IPS-18c (cell line): ENCODE results near the gene OR52E2.
"Not testable (repeated sequence)": the region's sequence is repeated elsewhere in the genome, so short reads cannot be mapped to it uniquely, and the experiment has no call there.

Experiments
- H3K4me3 ChIP-seq: 2 replicates; pipeline ENCODE4 v1.7.0; 2013; ENCODE audit warnings: low read depth, mild to moderate bottlenecking, low read length, moderate library complexity; ENCODE audit not compliant: insufficient read depth
- H3K9me3 ChIP-seq: one replicate; pipeline ENCODE4 v1.6.1; 2013; ENCODE audit warnings: mild to moderate bottlenecking, low read length, moderate library complexity; ENCODE audit not compliant: control insufficient read depth, insufficient read depth

Gene OR52E2

DNA sequence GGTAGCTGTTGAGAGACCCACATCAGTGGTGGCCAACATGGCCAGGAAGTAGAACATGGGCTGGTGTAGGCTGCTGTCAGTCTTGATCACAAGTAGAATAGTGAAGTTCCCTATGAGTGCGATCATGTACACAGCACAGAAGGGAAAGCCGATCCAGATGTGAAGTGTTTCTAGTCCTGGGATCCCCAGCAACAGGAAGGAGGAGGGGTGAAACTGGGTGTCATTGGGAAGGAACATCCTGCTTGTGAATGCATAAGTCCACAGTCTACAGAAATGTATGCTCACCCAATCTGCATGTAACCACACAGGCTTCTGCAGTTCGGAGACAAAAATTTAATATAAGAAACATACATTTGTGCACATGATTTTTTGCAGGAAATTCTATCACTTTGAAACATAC, at the start of gene OR52E2:
TSS of gene OR52E2 (minus strand) at position 237 of the 400 bp plus-strand sequence. CDS start at position 237, 0 bp downstream.
- Histone ChIP-seq H3K4me3 (no peak within 1 kb of the TSS), H3K9me3 (no peaks in the 10 kb centered on the region)

DNA sequence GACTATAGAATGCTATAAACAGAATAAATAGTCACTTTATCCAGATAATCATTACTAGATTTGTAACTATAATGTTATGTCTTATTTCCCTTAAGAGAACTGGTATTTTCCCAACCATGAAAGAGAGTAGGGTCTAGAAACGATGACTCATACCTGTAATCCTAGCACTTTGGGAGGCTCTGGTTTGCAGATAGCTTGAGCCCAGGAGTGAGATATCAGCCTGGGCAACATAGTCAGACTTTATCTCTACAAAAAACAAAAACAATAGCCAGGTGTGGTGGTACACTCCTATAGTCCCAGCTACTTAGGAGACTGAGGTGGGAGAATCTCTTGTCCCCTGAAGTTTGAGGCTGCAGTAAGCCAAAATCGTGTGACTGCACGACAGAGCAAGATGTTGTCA, 47.9 kb upstream of the OR52E2 start:
- no peak overlapping the region for H3K4me3 ChIP-seq
- no peaks in the 10 kb centered on the region for H3K9me3 ChIP-seq

DNA sequence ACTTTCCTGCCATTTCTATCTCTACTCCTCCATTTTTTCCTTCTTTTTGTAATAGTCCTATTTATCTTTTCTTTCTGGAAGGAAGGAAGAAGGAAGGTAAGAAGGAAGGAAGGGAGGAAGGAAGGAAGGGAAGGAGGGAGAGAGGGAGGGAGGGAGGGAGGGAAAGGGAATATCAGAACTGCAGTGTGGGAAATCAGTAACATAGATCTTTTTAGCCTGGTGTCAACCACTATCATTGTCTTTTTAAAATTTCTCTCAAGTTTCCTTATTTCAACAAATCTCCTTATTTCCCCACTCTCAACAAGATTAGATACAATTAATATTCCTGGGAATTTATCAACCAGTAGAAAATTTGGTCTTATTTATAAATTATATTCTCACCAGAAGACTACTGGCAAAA, 43.6 kb upstream of the OR52E2 start:
- Histone ChIP-seq H3K4me3 (no peak overlapping the region), H3K9me3 (no peaks in the 10 kb centered on the region)

DNA sequence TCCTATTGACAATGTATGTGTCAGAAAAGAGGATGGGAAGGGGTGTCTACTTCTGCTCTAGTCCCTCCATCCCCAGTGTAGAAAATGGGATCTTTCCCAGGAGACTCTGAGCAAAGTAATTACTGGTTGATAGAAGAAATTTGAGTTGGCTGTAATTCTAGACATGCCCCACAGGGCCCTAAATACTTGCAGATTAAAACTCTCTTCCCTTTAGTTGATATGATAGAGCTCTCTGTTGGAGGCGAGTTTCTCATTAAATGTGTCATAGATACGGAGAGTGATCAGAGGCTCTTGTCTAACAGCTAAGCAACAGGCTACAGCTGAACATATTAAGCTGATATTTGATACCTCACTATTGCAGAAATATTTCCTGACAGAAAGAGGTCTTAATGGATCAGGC, 42.8 kb upstream of the OR52E2 start:
- Histone ChIP-seq H3K4me3 (no peak overlapping the region), H3K9me3 (no peaks in the 10 kb centered on the region)

DNA sequence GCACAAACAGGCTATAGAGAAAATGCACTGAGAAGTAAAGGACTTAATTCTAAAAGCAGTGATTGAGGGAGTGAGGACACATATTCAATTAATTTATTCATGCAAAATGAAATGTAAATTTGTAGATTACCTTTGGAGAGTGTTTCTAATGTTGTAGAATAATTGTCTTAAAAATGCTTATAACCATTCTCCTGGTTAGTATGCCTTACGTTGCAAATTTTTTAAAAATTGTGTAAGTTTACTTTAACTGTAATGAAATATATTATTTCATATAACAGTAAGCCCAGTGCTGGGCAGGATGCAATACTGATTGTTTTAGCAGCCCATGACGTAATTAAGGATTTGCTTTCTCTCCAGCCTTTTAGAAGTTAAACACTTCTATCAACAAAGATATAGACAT, 36.6 kb upstream of the OR52E2 start:
- H3K9me3 ChIP-seq: no peaks in the 10 kb centered on the region

DNA sequence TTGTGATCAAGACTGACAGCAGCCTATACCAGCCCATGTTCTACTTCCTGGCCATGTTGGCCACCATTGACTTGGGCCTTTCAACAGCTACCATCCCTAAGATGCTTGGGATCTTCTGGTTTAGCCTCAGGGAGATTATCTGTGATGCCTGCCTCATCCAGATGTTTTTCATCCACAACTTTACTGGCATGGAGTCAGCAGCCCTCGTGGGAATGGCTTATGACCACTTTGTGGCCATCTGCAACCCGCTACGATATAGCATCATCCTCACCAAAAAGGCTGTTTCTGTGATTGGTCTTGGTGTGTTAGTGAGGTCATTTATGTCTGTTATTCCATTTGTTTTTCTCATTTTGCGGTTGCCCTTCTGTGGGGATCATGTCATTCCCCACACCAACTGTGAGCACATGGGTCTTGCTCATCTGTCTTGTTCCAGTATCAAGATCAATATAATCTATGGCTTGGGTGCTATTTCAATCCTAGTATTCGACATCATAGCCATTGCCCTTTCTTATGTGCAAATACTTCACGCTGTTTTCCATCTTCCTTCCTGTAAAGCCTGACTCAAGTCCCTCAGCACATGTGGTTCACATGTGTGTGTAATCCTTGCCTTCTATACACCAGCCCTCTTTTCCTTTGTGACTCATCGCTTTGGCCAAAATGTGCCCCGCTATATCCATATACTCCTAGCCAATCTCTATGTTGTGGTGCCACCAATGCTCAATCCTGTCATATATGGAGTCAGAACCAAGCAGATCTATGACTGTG, 33.6 kb upstream of the OR52E2 start:
- H3K4me3 ChIP-seq: no peak overlapping the region

More for the DNA sequence above, 36.6 kb upstream of the OR52E2 start:
- no peak overlapping the region for H3K4me3 ChIP-seq

DNA sequence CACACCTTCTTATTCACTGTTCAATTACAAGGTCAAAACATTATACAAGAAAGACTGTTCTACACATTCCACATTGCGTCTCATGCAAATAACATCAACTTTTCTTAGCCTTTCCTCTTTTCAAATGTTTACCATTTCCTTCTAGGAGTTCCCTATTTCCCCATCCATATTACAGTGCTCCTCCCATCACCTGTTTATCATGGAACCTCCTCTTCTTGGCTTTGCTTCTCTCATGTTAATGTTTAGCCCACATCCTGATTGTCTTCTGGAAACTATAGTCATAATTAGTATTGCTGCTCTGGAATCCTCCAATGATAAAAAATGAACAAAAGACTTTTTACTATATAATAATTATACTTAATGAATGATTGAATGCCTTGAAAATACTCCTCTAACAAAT, 31.2 kb upstream of the OR52E2 start:
- Histone ChIP-seq H3K9me3 (no peaks in the 10 kb centered on the region), H3K4me3 (no peak overlapping the region)

More for the DNA sequence above, 33.6 kb upstream of the OR52E2 start:
- H3K9me3 ChIP-seq: no peaks in the 10 kb centered on the region

DNA sequence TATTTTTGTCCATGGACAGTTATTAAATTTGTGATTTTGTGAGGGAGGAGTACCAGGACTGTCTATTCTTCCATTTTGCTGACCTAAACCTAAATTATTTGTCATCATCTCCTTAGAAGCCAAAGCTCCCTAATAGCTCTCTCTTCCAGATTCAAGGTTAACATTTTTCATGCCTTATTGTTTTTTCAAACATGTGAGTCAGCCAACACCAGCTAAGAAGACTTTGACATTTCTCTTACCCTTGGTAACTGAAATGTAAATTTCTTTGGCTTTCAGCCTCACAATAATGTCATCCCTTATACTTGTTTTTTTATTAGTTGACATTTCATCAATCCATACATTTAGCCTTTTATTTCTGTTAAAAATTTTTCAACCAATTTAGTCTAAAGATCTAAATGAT, 29.1 kb upstream of the OR52E2 start:
- Histone ChIP-seq H3K4me3 (no peak overlapping the region), H3K9me3 (no peaks in the 10 kb centered on the region)

DNA sequence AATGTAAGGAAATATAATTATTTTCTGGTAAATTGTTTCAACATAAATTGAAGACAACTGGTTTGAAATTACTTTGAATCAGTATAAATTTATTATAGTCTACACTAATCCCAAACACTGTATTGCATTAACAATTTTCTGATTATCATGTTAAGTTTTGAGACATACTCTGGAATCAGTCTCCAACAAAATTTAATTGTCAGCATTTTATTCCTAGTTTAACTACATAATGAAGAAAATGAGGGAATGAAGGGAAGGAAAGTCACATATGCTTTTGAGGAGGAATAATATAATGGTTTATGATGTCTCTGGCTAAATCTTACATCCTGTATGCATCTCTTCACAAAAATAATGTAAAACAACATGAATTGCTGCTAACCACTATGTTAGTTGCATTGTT, 24.2 kb upstream of the OR52E2 start:
- H3K9me3 ChIP-seq: no peaks in the 10 kb centered on the region
- H3K4me3 ChIP-seq: no peak overlapping the region

DNA sequence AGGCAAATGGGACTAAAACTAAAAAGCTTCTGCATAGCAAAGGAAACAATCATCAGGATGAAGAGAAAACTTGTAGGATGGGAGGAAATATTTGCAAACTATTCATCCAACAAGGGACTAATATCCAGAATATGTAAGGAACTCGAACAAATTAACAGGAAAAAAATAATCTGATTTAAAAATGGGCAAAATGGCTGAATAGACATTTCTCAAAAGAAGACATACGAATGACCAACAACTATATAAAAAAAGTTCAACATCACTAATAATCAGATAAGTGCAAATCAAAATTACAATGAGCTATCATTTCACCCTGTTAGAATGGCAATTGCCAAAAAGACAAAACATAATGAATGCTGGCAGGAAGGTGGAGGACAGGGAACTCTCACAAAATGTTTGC, 22.0 kb upstream of the OR52E2 start:
- Histone ChIP-seq H3K4me3 (no peak overlapping the region), H3K9me3 (no peaks in the 10 kb centered on the region)

DNA sequence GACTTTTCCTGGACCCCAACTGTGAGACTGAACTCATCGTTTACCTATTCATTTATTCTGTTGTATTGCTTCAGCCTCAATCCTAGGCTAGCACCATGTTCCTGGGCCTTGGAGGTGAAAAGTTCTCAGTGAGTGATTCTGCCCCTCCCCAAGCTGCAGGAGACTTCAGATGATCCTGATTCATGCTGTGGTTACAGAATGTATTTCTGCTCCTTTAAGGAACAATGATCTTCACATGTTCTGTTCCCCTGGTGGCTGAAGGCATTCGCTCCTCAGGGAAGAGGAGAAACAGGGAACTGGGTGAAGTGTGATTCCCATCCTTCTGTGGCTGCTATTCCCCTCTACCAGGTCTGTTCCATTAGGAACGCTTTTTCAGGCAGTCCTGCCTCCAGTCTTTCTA, 12.4 kb upstream of the OR52E2 start:
- no peaks in the 10 kb centered on the region for H3K9me3 ChIP-seq
- no peak overlapping the region for H3K4me3 ChIP-seq

DNA sequence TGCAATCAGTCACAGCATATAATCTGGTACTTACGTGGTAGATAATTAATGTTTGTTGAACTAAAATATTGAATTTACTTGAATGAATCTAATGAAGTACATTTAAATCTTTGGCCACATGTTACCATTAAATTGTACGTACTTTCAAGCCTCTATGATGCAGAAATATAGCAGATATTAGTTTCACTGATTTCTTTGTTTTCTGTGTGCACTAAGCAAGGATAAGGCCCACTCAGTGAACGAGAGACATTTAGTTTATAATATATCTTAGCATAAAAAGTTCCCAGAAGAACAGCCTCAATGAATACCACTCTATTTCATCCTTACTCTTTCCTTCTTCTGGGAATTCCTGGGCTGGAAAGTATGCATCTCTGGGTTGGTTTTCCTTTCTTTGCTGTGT, 9.8 kb upstream of the OR52E2 start, which contains the start of gene OR52E1:
TSS of gene OR52E1 (plus strand) at position 301 of the 400 bp plus-strand sequence.
- Histone ChIP-seq H3K4me3 (no peak within 1 kb of the TSS), H3K9me3 (no peaks in the 10 kb centered on the region)

DNA sequence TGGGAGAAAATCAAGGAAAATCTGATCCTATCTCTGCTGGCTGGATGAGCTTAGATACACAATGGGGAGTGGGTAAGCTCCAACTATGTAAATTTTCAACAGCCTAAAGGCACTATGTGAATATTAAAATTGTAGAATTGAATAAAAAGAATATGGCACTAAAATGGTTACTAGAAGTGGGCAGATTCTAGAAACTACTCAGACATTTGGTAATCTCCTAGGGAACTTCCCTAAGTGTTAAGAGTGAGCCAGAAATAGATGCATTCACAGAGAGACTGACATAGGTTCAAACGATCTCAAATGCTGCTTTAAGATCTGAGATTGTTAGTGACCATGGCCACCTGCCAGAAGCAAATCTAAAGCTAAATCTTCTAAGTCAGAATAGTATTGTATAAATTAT, 5.6 kb upstream of the OR52E2 start:
- H3K9me3 ChIP-seq: no peaks in the 10 kb centered on the region
- H3K4me3 ChIP-seq: no peak overlapping the region

DNA sequence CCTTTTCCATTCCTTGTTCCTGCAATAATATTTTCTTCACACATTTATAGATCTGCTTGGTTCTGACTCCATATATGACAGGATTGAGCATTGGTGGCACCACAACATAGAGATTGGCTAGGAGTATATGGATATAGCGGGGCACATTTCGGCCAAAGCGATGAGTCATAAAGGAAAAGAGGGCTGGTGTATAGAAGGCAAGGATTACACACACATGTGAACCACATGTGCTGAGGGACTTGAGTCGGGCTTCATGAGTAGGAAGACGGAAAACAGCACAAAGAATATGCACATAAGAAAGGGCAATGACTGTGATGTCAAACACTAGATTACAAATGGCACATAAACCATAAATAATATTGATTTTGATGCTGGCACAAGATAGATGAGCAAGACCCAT, 748 bp downstream of the OR52E2 start:
- H3K9me3 ChIP-seq, H3K4me3 ChIP-seq: not testable (repeated sequence)

DNA sequence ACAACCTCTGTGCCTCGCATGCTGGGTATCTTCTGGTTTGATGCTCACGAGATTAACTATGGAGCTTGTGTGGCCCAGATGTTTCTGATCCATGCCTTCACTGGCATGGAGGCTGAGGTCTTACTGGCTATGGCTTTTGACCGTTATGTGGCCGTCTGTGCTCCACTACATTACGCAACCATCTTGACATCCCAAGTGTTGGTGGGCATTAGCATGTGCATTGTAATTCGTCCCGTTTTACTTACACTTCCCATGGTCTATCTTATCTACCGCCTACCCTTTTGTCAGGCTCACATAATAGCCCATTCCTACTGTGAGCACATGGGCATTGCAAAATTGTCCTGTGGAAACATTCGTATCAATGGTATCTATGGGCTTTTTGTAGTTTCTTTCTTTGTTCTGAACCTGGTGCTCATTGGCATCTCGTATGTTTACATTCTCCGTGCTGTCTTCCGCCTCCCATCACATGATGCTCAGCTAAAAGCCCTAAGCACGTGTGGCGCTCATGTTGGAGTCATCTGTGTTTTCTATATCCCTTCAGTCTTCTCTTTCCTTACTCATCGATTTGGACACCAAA, 12.6 kb downstream of the OR52E2 start:
- H3K9me3 ChIP-seq: no peaks in the 10 kb centered on the region
- H3K4me3 ChIP-seq: no peak overlapping the region

DNA sequence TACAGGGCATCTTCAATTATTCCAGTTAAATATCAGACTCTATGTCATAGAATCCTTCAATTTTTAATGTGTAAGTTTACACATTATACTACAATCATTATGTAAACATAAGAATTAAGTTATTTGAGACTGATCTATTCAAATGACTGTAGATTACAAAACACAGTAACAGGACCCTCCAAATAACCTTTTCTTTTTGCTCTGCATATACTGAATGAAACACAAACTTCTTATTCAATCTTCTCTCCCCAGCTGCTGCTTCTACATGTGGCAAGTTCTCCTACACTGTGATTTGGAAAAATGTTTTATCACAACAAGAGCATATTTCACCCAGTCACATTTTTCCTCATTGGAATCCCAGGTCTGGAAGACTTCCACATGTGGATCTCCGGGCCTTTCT, 13.2 kb downstream of the OR52E2 start, which contains the start of gene OR52J3:
TSS of gene OR52J3 (plus strand) at position 301 of the 400 bp plus-strand sequence. CDS start at position 301, 0 bp downstream.
- no peaks in the 10 kb centered on the region for H3K9me3 ChIP-seq
- H3K4me3 ChIP-seq: no peak within 1 kb of the TSS

DNA sequence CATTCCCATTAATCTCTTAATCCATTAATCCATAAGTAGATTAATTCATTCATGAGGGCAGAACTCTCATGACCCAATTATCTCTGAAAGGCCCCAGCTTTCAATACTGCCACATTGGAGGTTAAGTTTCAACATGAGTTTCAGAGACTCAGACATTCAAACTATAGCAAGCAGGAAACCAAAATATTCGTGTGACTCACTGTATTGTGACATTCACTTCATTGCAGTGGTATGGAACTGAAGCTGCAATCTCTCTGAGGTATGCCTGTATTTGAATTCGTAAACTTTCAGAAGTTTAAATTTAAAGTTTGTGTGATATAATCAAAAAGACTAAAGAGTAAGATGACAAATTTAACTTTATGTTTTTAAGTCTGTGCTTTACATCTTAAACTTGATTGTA, 16.0 kb downstream of the OR52E2 start:
- no peaks in the 10 kb centered on the region for H3K9me3 ChIP-seq
- H3K4me3 ChIP-seq: no peak overlapping the region

DNA sequence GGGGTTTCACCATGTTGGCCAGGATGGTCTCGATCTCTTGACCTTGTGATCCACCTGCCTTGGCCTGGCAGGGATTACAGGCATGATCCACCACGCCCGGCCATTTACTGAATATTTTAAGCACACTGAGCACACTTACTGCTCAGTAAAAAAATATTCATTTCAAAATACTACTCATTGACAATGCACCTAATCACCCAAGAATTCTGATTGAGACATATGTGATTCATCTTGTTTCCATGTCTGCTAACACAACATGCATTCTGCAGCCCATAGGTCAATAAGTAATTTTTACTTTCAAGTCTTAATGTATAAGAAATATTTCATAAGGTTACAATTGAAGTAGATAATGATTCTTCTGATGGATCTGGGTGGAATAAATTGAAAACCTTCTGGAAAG, 17.3 kb downstream of the OR52E2 start:
- no peak overlapping the region for H3K4me3 ChIP-seq
- no peaks in the 10 kb centered on the region for H3K9me3 ChIP-seq
